ENCODE measurements around the gene PLIN1.

The PLIN1 gene

GRCh38 chr15:89671687-89672086 is 7.5 kb downstream of the PLIN1 start:
- no peak for DNase-seq

GRCh38 chr15:89670971-89671560 is 8.1 kb downstream of the PLIN1 start:
- DNase-seq, result no peak

- DNase-seq, result no peak
Measured at GRCh38 chr15:89669941-89670340, 9.2 kb downstream of the PLIN1 start.

- no peak for DNase-seq
Measured at GRCh38 chr15:89669309-89669865, 9.8 kb downstream of the PLIN1 start.

- DNase-seq, result no peak
Measured at GRCh38 chr15:89668171-89668570, 11.0 kb downstream of the PLIN1 start.

- DNase-seq, result no peak
Measured at GRCh38 chr15:89667706-89667960, 11.5 kb downstream of the PLIN1 start.

- no peak for DNase-seq
Measured at GRCh38 chr15:89666858-89667705, 12.1 kb downstream of the PLIN1 start.

- no peak for DNase-seq
Measured at GRCh38 chr15:89666184-89666857, 12.8 kb downstream of the PLIN1 start.

GRCh38 chr15:89665449-89666181 is 13.6 kb downstream of the PLIN1 start:
- DNase-seq, result peak; percentile 84

GRCh38 chr15:89664441-89665350 is 14.5 kb downstream of the PLIN1 start:
- no peak for DNase-seq

GRCh38 chr15:89662893-89663626 is 16.1 kb downstream of the PLIN1 start:
- DNase-seq, result peak; percentile 80

GRCh38 chr15:89660556-89660955 is 18.6 kb downstream of the PLIN1 start:
- no peak for DNase-seq

- DNase-seq, result no peak
Measured at GRCh38 chr15:89659295-89659694, 19.9 kb downstream of the PLIN1 start.

GRCh38 chr15:89657686-89658200 is 21.4 kb downstream of the PLIN1 start:
- no peak for DNase-seq

GRCh38 chr15:89656116-89656815 is 22.9 kb downstream of the PLIN1 start:
- no peak for DNase-seq

GRCh38 chr15:89654847-89655805 is 24.0 kb downstream of the PLIN1 start, which contains the start of gene KIF7:
KIF7 (minus strand) TSS chr15:89655467; CDS start chr15:89652930, 2,537 bp downstream.
- peak; percentile 89 for DNase-seq

GRCh38 chr15:89654301-89654761 is 24.8 kb downstream of the PLIN1 start:
- DNase-seq, result no peak

GRCh38 chr15:89653578-89653977 is 25.6 kb downstream of the PLIN1 start:
- no peak for DNase-seq

- no peak for DNase-seq
Measured at GRCh38 chr15:89652666-89653065, 26.5 kb downstream of the PLIN1 start.
